NCI-H2081 treated with DMSO at 0.1 percent for 48 hours (cell line): Measurements from ENCODE around the gene C1QTNF2.

Source experiments
- DNase-seq: peaks from one replicate; lab custom pipeline; 2025; lab: John Stamatoyannopoulos, UW

The C1QTNF2 gene

GRCh38 chr5:160369990-160370712 lies at the start of gene C1QTNF2:
Gene C1QTNF2, minus strand, starts transcription at chr5:160370626. Its CDS starts 15,615 bp downstream, at chr5:160355011.
- DNase-seq: no peak

GRCh38 chr5:160420331-160420610 lies 49.8 kb upstream of the C1QTNF2 start:
- DNase-seq: no peak

GRCh38 chr5:160419458-160420330 lies 49.3 kb upstream of the C1QTNF2 start:
- DNase-seq: no peak

- DNase-seq: peak; percentile 67
These were observed 48.4 kb upstream of the C1QTNF2 start, which contains the start of gene SLU7 for GRCh38 chr5:160418561-160419457. Gene SLU7, minus strand, starts transcription at chr5:160419081. Its CDS starts 3,787 bp downstream, at chr5:160415294.

- peak; percentile 83 for DNase-seq
These were observed 29.3 kb upstream of the C1QTNF2 start, which contains the start of gene FAM200C for GRCh38 chr5:160399402-160400353. Gene FAM200C, minus strand, starts transcription at chr5:160400054. Its CDS starts 4,564 bp downstream, at chr5:160395490.

GRCh38 chr5:160398806-160399205 lies 28.4 kb upstream of the C1QTNF2 start:
- no peak for DNase-seq

GRCh38 chr5:160397492-160397891 lies 27.1 kb upstream of the C1QTNF2 start:
- DNase-seq: no peak

GRCh38 chr5:160395111-160395510 lies 24.7 kb upstream of the C1QTNF2 start:
- no peak for DNase-seq

GRCh38 chr5:160390787-160391696 lies 20.6 kb upstream of the C1QTNF2 start:
- no peak for DNase-seq

- no peak for DNase-seq
These were observed 17.0 kb upstream of the C1QTNF2 start for GRCh38 chr5:160387445-160387844.

GRCh38 chr5:160385496-160385895 lies 15.1 kb upstream of the C1QTNF2 start:
- no peak for DNase-seq

- no peak for DNase-seq
These were observed 14.3 kb upstream of the C1QTNF2 start for GRCh38 chr5:160384681-160385080.

GRCh38 chr5:160382346-160382745 lies 11.9 kb upstream of the C1QTNF2 start:
- no peak for DNase-seq

GRCh38 chr5:160380041-160380440 lies 9.6 kb upstream of the C1QTNF2 start:
- DNase-seq: no peak

GRCh38 chr5:160379511-160379910 lies 9.1 kb upstream of the C1QTNF2 start:
- no peak for DNase-seq

- DNase-seq: no peak
These were observed 7.9 kb upstream of the C1QTNF2 start for GRCh38 chr5:160378330-160378729.

GRCh38 chr5:160377651-160378050 lies 7.2 kb upstream of the C1QTNF2 start:
- no peak for DNase-seq

- DNase-seq: no peak
These were observed 6.0 kb upstream of the C1QTNF2 start for GRCh38 chr5:160376416-160376815.

GRCh38 chr5:160375701-160376100 lies 5.3 kb upstream of the C1QTNF2 start:
- no peak for DNase-seq

- no peak for DNase-seq
These were observed 4.7 kb upstream of the C1QTNF2 start for GRCh38 chr5:160375166-160375565.
